SKM-1 treated with dmso at 0.1 percent for 144 hours (cell line): ENCODE data around the gene FOXN3.
"Not testable (repeated sequence)": the region's sequence is repeated elsewhere in the genome, so short reads cannot be mapped to it uniquely, and the experiment has no call there.

Experiments
- DNase-seq: peaks from one replicate; lab custom pipeline; 2025; ENCODE audit not compliant: unreplicated experiment; lab: John Stamatoyannopoulos, UW

Gene FOXN3

DNA sequence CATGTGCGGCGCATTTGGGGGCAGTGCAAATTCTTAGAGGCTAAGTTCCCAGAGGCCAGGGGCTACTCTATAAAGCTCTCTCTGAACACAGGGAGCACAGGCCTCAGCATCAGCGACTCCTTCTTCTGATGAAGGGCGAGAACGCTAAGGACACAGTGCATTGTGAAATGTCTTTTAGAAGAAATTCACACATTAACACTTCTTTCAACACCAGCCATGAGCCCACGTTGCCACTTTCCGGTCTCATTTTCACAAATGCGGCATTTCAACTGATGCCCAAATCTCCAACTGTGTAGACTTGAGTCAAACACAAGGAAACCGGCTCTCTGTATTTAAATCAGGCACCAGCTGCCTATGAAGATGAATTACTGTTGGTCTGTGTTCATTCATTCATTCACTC, 162.0 kb downstream of the FOXN3 start:
- no peak for DNase-seq

DNA sequence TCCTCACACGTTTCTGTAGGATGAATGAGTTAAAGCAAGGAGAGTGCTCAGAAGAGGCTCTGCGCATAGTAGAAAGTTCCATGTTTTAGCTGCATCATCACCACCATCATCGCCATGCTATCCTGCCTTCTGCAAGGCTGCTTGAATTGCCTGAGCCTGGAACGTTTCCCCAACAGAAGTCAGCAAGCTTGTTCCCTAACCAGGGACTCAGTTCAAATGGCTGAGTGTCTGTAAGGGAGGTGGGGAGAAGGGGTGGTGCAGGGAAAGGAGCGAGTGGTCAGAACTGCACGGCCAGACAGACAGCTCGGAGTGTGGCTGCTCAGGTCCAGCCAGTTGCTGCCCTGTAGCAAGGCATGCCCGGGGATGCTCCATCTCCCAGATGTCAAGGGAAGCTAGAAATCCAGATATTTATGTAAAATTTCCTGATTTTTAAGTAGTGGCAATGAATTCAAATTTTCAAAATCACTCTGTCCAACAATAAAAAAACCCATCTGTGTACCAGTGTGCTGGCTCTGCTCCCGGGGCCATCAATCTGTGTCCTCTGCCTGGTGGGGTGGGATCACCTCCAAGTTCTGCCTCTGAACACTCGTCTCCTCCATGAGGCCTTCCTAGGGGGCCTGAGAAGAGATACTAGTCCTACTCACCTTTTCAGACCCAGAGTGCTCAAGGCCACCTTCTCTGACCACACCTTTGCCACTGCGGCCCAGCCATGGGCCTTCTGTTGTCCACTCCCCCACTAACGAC, 162.7 kb downstream of the FOXN3 start:
- no peak for DNase-seq

DNA sequence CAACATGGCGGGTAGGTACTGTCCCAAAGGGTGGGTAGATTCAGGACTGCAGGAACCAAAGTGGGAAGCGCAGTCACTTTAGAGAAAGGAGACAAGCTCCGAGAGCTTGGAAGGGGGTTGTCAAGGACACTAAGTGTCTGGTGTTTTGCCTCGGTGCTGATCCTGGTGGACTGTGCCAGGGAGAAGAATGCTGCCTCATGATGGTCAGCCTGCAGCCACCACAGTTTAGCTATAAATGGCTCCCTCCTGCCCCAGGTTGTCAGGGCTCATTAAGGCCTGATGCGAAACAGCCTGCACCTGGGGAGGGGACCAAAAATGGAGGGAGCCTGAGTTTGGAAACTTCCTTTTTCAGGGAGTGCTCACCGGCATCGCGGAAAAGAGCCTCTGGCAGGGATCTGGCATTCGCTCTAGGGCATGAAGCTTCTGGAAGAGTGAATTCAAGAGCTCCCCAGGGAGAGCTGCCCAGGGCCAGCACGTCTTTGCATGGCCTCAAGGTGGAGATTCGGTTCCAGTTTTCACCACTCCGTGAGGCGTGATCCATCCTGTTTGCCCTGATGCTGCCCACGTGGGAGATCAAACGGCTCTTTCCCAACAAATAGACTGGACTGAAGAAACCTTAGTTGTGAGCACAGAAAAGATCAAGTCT, 164.0 kb downstream of the FOXN3 start:
- DNase-seq, result no peak

DNA sequence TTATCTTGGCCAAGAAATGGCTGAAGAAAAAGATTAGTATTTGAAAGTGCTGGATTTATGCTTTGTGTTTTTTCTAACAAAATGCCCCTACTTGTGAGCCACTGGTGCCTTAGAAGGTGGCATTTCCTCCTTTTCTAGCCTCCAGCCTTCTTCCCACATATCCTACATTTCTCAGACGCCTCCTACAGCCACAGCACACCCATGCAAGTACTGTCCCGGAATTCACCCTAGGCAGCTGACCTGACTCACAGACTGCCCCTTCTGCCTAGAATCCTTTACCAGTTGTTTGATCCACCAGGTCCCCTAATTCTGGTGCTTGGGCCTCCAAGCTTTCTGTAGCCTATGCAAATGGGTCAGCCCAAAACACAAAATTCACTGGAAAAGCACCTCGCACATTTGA, 166.0 kb downstream of the FOXN3 start:
- DNase-seq, result no peak

DNA sequence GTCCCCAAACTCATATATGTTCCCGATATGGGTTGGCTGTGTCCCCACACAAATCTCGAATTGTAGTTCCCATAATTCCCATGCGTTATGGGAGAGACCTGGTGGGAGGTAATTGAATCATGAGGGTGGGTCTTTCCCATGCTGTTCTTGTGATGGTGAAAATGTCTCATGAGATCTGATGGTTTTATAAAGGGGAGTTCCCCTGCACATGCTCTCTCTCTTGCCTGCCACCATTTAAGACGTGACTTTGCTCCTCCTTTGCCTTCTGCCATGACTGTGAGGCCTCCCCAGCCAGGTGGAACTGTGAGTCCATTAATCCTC, 166.4 kb downstream of the FOXN3 start:
- not testable (repeated sequence) for DNase-seq

DNA sequence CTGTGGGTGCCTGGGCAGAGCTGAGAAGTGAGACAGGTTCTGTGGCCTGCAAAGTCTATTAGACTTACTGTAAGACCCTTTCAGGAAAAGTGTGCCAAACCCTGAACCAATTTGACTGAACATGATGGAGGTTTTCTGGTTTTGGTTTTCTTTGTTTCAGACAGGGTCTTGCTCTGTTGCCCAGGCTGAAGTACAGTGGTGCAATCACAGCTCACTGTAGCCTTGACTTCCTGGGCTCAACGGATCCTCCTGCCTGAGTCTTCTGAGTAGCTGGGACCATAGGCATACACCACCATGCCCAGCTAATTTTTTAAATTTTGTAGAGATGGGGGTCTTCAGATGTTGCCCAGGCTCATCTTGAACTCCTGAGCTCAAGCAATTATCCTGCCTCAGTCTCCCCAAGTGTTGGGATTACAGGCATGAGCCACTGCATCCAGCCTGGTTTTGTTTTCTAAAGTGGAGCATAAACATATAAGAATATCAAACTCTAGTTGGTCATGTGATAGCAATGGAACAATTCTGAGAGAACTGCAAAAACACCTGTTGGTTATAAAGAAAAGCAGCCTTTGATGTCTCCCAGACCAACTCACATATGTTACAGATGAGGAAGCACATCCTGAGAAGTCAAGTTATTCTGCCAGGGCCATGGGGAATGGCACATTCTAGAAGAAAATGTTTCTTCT, 166.9 kb downstream of the FOXN3 start:
- DNase-seq, result no peak

DNA sequence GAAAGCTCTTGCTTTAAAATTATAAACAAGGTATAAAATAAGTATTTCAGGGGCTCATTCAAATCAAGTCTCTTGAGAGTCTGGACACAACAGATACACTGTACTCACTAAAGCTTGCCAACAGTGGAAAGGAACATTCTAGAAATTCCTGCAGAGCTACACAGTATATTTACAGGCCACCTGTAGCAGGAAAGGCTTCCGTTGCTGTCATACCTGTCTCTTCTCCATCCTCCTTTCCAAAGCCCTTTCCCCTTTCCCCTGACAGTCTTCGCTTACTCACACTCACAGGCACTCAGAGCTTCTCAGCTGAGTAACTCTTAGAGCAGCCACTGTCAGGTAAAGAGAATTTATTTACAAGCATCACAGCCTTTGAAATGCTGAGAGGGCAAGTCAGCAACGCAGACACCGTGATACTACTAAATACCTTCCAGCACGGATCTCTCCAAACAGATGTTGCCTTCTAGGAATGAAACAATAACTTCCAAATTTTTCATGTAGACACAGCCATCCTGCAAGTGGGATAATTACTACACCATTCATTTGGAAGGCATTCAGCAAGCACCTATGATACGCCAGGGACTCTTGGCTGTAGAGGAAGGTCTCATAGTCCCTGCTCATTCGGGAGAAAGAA, 167.9 kb downstream of the FOXN3 start:
- no peak for DNase-seq

DNA sequence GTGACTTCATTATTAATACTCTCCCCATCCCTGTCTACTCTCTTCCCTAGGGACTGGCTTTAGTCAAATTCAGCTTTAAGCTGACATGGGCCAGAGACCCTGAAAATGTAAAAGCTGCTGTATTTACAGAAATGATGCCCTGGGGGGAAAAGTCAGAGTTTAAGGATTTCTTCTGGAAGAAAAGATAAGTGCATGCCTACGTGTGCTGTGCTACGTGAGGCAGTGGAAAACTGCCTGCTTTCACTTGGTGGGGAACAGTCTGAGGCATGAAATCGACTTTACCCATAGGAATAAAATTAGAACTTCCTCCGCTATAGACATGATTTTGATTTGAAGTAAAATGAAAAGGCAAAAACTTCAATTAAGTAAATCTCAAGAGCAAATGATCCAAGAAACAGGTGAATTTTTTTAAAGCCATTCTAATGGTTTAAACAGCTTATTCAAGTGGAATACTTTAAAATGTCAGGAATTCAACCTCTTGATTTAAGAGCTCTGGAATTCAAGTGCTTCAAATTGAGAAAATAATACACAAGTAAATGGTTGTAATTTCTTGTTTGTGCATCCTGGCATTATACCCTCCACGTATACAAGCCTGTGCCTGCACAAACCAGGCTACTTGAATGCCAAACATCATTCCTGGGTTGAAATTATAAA, 168.5 kb downstream of the FOXN3 start:
- DNase-seq, result no peak

DNA sequence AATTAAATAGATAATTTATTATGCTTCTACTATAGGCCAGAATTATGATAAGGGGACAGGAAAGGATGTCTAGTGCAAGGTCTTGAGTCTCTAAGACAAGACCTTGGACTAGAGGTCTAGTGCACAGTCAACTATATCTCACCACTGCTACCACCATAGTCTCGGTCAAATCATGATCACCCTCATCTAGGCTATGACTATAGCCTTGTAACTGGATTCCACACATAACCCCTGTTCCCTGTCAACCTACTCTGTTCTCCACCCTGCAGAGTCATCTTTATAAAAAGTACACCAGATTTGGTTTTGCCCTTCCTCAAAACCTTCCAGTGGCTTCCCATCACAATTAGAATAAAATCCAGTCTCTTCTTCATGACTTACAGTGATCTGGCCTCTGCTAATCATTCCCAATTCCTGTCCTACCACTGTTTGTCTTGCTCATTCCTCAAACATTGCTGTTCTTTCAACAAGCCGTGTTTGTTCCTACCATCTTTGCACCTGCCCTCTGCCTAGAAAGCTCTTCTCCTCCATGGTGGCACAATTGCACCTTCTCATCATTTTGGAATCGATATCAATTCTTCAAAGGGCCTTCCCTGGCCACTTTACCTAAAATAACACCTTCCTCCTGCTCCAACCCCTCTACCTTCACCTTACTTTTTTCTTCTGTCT, 169.4 kb downstream of the FOXN3 start:
- DNase-seq, result no peak

DNA sequence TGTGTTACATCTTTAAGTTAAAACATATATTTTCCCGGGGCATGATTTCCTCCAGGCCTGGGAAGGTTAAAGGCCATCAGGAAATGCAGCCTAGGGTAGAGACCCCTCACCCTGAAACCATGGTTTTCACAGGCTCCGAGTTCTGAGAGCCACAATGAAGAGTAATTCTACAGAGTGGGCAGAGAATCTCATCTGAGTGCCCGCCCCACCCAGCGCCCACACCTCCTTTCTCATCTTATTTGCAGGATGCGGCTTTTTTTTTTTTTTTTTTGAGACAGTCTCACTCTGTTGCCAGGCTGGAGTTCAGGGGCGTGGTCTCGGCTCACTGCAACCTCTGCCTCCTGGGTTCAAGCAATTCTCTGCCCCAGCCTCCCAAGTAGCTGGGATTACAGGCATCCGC, 170.7 kb downstream of the FOXN3 start:
- no peak for DNase-seq

DNA sequence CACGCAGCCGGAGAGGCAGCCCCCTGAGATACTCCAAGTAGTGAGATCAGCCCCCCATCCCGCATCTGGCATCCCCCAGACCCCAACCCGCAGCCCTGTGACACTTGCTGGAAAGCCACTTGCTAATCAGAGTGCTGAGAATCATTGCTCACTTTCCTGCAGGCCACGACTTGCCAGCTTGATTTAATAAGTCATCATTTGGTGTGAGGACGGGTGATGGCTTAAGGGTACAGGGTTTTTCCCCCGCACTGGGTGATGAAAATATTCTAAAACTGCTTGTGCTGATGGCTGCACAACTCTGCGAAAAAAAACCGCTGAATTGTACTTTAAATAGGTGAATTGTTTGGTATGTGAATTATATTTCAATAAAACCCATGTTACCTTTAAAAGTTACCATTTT, 171.2 kb downstream of the FOXN3 start:
- no peak for DNase-seq

DNA sequence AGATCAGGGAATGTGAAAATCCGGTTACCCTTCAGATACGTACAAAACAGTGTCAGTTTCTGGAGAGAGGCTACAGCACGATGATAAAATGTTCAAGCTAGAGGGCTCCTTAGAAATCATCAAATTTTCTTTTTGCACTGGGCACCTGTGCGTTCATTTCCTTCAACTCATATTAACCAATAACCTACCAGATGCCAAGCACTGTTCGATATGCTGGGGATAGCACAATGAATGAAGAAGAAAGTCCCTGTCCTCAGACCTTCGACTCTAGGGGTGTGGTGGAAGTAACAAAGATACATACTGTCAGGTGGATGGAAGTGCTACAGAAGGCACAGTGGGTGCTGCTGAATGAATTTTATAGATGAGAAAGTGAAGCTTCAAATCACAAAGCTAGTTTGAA, 172.3 kb downstream of the FOXN3 start:
- DNase-seq, result no peak

DNA sequence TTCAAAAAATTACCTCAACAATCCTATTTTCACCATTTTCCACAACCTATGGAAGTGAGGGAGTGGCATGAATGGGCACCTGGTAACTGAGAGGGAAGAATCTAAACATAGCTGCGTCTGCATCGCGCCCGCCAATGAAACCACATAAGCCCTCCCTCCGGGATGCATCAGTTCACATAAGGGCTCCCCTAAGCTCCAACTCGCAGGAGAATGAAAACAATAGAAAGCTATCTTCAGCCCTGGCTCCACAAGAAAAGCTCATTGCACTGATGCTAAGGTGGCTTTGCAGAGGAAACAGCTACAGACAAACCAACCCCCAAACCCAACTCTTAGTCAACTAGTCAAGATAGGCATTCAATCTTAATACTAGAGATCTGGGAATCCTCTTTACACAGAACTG, 173.3 kb downstream of the FOXN3 start:
- DNase-seq, result no peak

DNA sequence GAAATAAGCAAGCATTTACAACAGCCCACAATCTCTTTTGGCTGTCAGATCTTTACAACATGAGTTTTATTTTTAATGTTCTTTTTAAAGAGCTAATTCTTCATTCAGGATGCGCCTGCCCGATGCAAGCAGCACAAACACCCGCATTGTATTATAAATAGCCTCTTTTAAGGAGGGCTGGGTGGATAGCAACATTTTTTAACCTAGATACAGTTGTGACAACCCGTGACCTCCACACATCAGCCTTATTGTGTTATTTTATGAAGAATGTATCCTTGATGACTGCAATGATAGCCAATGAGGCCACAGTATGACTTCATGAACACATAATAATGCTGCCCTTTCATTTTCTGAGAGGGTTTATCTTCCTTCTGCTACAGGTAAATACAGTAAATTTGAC, 173.7 kb downstream of the FOXN3 start:
- no peak for DNase-seq

DNA sequence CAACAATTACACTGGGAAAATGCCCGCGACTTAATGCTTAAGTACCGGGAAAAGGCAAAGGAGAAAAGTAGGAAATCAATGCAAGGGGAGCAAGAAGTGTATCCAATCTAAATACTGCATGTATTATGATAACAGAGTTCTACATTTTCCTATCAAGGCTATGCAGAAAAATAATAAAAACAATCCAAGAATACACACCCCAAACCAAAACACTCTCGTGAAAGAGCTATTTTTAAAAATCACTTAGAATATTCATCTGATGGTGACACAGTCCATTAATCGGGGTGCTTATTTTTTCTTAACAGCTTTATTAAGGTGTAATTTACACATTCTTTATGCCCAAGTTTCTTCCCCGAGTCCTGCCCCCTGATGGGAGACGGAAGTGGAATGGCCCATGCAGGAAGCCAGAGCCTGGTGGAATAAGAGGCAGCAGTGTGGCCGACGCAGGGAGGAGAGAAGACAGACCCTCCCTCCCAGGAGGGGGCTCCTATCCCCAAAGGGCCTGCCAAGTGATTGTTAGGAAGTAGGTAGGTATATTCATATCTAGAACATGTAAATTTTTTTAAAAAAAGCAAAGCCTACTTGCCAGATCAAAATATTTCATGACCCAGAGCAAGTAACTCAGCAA, 174.3 kb downstream of the FOXN3 start:
- DNase-seq, result no peak

DNA sequence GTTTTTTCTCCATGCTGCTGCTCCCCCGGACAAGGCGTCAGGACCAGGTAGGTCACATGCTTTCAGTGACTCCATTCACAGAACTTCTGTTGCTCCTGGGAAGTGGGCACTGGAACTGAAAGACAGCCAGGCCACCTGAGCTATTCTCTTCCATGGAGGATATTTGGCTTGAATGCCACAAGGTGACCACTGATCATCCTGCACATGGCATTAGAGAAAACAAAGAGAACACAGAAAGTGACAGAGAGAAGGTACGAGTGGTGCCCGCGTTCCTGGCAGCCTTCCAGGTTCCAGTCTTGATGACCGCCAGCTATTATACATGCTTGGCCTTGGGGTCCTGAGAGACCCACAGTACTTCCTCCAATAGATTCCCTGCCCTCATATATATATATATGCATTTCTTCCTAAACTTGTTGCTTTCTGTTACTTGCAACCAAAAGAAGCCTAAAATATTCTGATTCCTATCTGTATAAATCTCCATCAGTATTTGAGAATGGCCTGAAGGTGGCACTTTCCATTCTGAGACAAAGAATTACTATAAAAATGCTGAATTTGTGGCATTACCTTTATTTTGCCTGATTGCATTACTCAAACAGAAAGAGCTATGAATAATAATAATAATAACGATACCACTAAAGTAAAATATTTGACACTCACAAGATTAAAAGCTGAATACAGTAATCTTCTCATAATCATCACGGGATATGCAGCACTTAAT, 174.9 kb downstream of the FOXN3 start:
- DNase-seq, result no peak

DNA sequence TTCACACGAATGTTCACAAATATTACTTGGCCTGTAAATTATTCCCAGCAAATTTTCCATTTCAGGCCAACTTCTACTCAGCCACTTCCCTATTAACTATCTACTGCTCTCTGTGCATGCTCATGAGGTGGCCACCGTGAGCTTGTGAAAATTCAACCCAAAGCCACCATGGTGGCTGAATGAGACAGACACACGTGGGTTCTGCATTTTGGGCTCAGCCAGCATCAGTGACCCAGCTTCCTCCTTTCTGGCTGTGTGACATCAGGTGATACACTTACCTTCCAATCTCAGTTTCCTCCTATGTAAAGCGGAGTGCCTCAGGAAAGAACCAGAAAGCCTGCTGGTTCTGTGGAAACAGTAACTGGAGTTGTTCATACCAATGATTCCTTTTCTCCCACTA, 175.8 kb downstream of the FOXN3 start:
- DNase-seq, result no peak

DNA sequence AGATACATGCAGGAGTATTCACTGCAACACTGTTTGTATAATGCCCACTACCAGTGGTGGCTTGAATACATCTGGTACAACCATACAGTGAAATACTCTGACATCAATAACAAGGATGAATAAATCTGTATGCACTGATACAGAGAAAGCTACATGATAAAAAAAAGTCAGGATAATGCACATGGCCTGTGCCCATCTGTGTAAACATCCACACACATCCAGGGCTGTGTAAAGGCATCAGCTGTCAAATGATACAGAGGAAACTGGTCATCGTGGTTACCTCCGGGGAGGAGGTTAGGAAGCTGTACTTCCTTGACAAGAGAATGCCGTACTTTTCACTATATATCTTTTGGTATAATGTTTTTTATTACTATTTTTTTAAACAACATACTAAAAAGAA, 176.6 kb downstream of the FOXN3 start:
- DNase-seq, result no peak

DNA sequence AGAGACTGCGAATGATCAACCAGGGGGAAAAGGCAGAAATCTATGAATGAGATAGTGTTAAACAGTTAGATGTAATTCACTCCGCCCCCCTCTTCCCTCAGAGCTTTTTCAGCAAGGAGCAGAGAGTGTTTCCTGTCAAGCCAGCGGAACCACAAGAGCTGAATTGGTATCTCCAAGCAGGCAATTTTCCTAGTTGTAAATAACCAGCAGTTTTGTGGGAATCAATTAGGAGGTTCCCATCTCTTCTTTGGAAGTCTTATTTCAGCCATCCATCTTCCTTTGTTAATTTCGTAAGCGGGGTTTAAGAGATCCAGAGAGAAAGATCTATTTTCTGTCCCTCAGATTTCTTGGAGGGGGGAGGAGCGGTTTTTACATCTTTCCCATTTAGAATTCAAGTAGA, 178.0 kb downstream of the FOXN3 start:
- DNase-seq, result no peak
